Fibroblast of mammary gland (primary cell): ENCODE results near the gene RBM26.

Source experiments
- DNase-seq: peaks from one replicate; pipeline ENCODE4 v3.0.0-alpha.2; 2010; ENCODE audit warnings: low read depth
- H3K4me3 ChIP-seq: 2 replicates; pipeline ENCODE4 v1.5.1; 2011; ENCODE audit warnings: low read depth, mild to moderate bottlenecking, low read length, moderate library complexity; ENCODE audit not compliant: control insufficient read depth
- TF ChIP-seq, protein P1 (sequence below): conservative IDR thresholded peaks from 2 replicates; pipeline ENCODE4 v1.5.1; 2011; ENCODE audit warnings: low read depth, low read length, inconsistent platforms; ENCODE audit not compliant: control insufficient read depth, insufficient read depth

The RBM26 gene

DNA sequence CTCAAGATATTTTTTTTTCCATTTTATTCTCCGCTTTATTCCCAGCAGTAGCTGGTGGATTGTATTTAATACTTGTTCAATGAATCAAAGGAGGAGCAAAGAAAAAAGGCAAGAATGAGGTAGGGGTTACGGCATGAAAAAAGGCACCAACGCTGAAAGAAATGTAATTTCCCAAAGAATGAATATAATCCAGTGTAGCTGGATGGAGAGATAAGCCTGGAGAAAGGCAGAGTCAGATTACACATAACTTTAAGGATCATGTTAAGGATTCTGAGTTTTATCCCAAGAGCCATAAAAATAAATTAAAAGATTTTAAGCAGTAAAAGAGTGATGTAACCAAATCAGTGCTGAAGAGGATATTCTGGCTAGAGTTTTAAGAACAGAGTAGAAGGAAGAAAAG, 67.7 kb downstream of the RBM26 start:
- no peak overlapping the region for H3K4me3 ChIP-seq
- no peak for DNase-seq
- TF ChIP-seq, protein P1, sequence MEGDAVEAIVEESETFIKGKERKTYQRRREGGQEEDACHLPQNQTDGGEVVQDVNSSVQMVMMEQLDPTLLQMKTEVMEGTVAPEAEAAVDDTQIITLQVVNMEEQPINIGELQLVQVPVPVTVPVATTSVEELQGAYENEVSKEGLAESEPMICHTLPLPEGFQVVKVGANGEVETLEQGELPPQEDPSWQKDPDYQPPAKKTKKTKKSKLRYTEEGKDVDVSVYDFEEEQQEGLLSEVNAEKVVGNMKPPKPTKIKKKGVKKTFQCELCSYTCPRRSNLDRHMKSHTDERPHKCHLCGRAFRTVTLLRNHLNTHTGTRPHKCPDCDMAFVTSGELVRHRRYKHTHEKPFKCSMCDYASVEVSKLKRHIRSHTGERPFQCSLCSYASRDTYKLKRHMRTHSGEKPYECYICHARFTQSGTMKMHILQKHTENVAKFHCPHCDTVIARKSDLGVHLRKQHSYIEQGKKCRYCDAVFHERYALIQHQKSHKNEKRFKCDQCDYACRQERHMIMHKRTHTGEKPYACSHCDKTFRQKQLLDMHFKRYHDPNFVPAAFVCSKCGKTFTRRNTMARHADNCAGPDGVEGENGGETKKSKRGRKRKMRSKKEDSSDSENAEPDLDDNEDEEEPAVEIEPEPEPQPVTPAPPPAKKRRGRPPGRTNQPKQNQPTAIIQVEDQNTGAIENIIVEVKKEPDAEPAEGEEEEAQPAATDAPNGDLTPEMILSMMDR, result no peak

- H3K4me3 ChIP-seq, result no peak overlapping the region
- DNase-seq, result no peak
- TF ChIP-seq, protein P1, result no peak
These were observed 69.1 kb downstream of the RBM26 start for GRCh38 chr13:79336966-79337365.

DNA sequence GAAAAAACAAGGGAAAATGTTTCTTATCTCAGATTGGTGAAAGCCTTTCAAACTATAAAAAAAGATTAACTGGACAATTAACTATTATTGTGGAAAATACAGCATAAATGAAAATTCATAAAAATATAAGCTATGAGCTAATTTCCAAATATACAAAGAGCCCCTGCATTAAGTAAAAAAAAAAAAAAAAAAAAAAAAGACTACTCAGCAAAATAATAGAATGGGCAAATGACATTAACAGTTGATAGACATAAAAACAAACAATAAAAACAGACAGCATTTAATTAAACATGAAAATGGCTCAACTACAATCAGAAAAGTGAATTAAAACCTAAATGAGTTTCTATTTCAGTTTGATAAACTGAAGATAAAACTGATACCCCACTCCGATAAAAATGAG, 77.5 kb downstream of the RBM26 start:
- DNase-seq, result no peak
- TF ChIP-seq, protein P1, result no peak
- H3K4me3 ChIP-seq, result no peak overlapping the region

- no peak overlapping the region for H3K4me3 ChIP-seq
- TF ChIP-seq, protein P1, result no peak
- DNase-seq, result no peak
These were observed 85.6 kb downstream of the RBM26 start for GRCh38 chr13:79320433-79320832.

DNA sequence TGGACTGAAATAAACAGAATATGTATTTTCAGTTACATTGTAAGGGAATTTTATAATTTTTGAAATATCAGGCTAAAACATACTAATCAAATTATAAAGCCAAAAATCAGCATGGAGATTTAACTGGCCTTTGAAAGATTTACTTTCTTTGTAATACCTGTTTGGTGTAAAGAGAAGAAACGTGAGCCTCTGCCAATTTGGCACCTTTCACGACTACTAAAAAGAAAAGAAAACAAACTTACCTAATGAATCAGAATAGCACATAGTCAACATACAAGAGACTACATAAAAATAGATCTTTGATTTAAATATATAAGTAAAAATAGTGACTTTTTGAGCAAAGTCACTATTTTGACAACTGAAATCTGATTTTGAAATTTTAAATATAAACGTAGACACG, 87.4 kb downstream of the RBM26 start:
- DNase-seq, result no peak
- TF ChIP-seq, protein P1, result no peak
- H3K4me3 ChIP-seq, result no peak overlapping the region

DNA sequence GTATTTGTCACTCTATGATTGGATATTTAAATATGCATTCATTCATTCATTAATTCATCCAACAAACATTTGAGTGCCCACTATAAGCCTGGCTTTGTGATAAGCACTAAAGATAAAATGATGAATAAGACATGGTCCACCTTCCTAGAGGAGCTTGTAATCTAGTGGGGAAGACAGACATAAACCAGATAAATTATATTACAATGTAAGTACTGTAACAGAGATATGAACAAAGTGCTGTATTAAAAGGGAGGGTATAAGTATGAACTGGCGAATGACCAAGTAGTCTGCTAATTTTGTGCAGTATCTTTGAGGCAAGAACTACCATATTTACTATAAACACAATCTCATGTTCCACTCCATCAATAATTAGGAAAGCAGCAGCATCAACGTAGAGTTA, 88.2 kb downstream of the RBM26 start:
- H3K4me3 ChIP-seq, result no peak overlapping the region
- TF ChIP-seq, protein P1, result no peak
- no peak for DNase-seq

GRCh38 chr13:79314652-79315051, 91.4 kb downstream of the RBM26 start:
- no peak for DNase-seq
- TF ChIP-seq, protein P1, result no peak
- H3K4me3 ChIP-seq, result no peak overlapping the region
